SIG-M5 (cell line): ENCODE measurements around the gene TGFBRAP1.
"Not testable (repeated sequence)": the region's sequence is repeated elsewhere in the genome, so short reads cannot be mapped to it uniquely, and the experiment has no call there.

Source experiments
- DNase-seq: peaks from one replicate; lab custom pipeline; 2025; lab: John Stamatoyannopoulos, UW

Gene TGFBRAP1

GRCh38 chr2:105271393-105272045 is 58.0 kb downstream of the TGFBRAP1 start:
- DNase-seq: no peak

GRCh38 chr2:105269426-105269825 is 60.1 kb downstream of the TGFBRAP1 start:
- DNase-seq: no peak

DNA sequence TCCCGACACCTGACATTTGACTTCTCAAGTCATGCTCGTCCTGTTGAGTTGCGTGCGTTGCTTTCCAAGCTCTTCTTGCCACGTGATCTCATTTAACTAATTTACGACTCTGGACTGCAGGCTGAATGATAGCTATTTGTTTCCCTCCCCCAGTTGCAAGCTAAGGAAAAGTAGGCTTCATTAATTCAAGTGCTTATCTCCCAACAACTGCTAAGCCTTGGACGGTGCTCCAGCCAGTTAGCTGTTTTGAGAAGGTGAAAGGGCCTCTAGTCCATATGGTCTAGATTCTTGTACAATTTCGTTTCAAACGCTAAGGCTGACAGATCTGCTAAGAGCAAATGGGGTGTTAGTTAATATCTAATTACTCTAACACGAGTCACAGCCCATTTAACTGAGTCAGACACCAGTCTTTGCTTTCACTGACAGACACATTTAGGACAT is 66.9 kb downstream of the TGFBRAP1 start:
- DNase-seq: no peak

GRCh38 chr2:105261061-105261460 is 68.5 kb downstream of the TGFBRAP1 start:
- no peak for DNase-seq

GRCh38 chr2:105258835-105259350 is 70.6 kb downstream of the TGFBRAP1 start:
- DNase-seq: no peak

- DNase-seq: no peak
Observed at GRCh38 chr2:105257981-105258380, 71.6 kb downstream of the TGFBRAP1 start.

- no peak for DNase-seq
Observed at GRCh38 chr2:105256431-105257047, 73.0 kb downstream of the TGFBRAP1 start.

- DNase-seq: no peak
Observed at GRCh38 chr2:105255979-105256378, 73.6 kb downstream of the TGFBRAP1 start.

DNA sequence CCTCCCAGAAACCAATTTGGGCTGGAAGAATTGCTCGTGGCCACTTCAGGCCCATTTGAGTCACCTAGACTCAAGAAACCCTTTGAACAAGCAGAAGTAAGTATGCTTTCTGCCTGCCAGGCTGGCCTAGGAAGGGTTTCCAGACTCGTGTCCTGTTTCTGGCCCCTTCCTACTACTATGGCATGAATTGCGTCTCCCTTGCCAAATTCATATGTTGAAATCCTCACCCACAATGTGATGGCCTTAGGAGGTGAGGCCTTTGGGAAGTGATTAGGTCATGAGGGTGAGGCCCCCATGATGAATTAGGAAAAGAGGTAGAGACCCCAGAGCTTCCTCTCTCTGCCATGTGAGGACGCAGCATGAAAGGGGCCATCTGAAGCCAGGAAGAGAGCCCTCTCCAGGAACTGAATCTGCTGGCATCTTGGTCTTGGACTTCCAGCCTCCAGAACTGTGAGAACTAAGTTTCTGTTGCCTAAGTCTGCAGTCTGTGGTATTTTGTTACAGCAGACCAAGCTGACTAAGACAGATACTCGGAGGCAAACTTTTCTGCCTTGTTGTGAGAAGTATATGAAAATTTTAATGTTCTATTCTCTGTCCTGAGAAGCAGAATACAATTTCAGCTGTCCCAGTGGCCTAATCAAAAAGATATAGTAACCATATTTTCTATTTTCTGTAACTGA is 74.9 kb downstream of the TGFBRAP1 start:
- no peak for DNase-seq

GRCh38 chr2:105252271-105252670 is 77.3 kb downstream of the TGFBRAP1 start:
- no peak for DNase-seq

GRCh38 chr2:105251016-105251648 is 78.4 kb downstream of the TGFBRAP1 start:
- DNase-seq: not testable (repeated sequence)

DNA sequence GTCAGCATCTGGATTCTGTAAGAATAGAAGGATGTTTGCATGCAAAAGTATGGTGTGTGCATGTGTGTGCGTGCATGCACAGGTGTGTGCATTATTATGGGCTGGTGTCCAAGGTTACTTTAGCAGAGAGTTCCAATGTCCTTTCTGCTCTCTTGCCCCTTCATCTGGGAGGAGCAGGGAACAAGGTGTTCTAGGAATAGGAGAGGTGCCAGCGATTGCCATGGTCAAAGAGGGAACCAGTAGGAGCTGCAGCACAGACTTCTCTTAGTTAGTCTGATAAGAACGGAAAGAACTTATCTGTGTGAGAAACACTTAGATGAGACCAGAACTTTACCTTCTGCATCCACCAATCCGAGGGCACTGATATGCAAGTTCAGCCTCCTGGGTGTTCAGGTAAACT is 79.6 kb downstream of the TGFBRAP1 start:
- no peak for DNase-seq

DNA sequence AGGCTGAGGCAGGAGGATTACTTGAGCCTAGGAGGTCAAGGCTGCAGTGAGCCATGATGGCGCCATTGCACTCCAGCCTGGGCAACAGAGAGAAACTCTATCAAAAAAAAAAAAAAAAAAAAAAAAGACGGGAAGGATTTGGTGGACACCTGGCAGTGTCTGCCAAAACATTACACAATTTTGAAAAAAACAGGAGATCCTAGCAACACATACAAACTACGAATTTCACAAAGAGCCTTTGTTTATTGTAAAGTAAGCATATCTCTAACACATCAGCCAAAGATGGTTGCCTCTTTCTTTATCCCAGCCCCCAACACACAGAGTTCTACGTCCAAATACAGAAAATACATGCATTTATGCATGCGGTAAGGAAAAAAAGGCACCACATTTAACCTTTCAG is 80.4 kb downstream of the TGFBRAP1 start:
- DNase-seq: no peak

GRCh38 chr2:105248316-105249070 is 81.0 kb downstream of the TGFBRAP1 start:
- no peak for DNase-seq

DNA sequence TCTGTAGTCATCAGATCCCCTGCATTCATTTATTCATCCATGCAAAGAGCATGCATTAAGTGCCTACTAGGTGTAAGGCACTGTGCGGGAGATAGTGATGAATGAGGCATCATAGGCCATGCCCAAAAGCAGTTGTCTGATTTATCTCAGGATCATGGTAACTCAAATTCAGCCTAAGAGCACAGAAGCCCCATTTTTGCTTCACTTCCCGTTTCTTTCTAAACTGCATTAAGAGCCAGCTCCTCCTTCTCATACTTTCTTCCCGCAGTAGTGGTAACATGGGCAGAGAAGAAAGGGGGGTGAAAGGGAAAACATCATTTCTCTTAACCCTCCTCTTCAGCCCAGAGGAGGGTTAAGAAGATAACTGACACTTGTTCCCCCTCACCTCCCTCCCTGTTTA is 85.1 kb downstream of the TGFBRAP1 start:
- DNase-seq: no peak

GRCh38 chr2:105243961-105244360 is 85.6 kb downstream of the TGFBRAP1 start:
- DNase-seq: no peak

DNA sequence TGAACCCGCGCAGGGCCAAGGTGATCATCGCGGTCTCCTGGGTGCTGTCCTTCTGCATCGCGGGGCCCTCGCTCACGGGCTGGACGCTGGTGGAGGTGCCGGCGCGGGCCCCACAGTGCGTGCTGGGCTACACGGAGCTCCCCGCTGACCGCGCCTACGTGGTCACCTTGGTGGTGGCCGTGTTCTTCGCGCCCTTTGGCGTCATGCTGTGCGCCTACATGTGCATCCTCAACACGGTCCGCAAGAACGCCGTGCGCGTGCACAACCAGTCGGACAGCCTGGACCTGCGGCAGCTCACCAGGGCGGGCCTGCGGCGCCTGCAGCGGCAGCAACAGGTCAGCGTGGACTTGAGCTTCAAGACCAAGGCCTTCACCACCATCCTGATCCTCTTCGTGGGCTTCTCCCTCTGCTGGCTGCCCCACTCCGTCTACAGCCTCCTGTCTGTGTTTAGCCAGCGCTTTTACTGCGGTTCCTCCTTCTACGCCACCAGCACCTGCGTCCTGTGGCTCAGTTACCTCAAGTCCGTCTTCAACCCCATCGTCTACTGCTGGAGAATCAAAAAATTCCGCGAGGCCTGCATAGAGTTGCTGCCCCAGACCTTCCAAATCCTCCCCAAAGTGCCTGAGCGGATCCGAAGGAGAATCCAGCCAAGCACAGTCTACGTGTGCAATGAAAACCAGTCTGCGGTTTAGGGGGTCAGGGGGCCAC is 87.1 kb downstream of the TGFBRAP1 start:
- DNase-seq: no peak

GRCh38 chr2:105241443-105241842 is 88.1 kb downstream of the TGFBRAP1 start, which contains the start of gene GPR45:
GPR45 (plus strand) TSS chr2:105241743; CDS start chr2:105241859, 116 bp downstream.
- no peak for DNase-seq

- no peak for DNase-seq
Observed at GRCh38 chr2:105239924-105240323, 89.6 kb downstream of the TGFBRAP1 start.

DNA sequence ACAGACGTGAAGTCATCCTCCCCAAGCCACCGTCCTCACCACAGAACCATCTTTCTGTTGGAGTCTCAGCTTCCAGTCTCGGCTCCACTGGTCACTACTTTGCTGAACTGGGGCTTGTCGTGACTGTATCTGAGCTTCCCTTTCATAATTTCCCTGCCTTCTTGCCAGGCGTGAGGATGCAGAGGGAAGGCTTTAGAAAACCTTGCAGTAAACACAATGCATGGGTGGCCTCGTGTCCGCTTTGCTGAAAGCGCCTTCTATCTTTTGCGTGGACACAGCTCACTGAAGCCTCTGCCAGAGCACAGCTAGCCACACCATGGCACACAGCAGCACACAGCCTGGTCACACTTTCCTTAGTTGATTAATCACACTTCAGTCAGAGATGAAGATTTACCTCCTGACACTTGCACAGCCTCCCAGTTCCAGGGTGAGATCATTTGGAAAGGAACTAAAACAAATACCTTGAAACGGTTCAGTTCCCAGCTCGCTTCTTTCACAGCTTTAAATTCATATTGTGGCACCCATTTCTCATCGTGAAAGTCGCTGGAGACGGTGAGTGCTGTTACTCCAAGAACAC is 90.8 kb downstream of the TGFBRAP1 start:
- no peak for DNase-seq
